H9 (cell line): ENCODE data around the gene TMCC1. TPM values are rescaled to one million over a fixed set of nuclear protein-coding genes. Genes with fewer than 3 reads are reported as not detected.

ENCODE experiments used
- DNase-seq: peaks from one replicate; pipeline ENCODE4 v3.0.0-alpha.2; 2017
- H2AFZ ChIP-seq: one replicate; pipeline ENCODE4 v1.6.1; 2013; ENCODE audit warnings: mild to moderate bottlenecking, low read length, control low read depth, moderate library complexity
- H2AK5ac ChIP-seq: 2 replicates; pipeline ENCODE4 v1.6.1; 2013; ENCODE audit warnings: low read length, control low read depth, mixed read lengths; ENCODE audit not compliant: insufficient read length
- H2BK120ac ChIP-seq: one replicate; pipeline ENCODE4 v1.6.1; 2013; ENCODE audit warnings: low read depth, mild to moderate bottlenecking, low read length, control low read depth, inconsistent platforms; ENCODE audit not compliant: poor library complexity, severe bottlenecking
- H2BK12ac ChIP-seq: 2 replicates; pipeline ENCODE4 v1.6.1; 2013; ENCODE audit warnings: low read length, control low read depth, mixed read lengths, low read depth; ENCODE audit not compliant: insufficient read length
- H2BK15ac ChIP-seq: 2 replicates; pipeline ENCODE4 v1.6.1; 2013; ENCODE audit warnings: low read depth, low read length, control low read depth
- H2BK20ac ChIP-seq: one replicate; pipeline ENCODE4 v1.6.1; 2013; ENCODE audit warnings: low read depth, mild to moderate bottlenecking, low read length, control low read depth, inconsistent platforms; ENCODE audit not compliant: poor library complexity, severe bottlenecking
- H2BK5ac ChIP-seq: 2 replicates; pipeline ENCODE4 v1.6.1; 2013; ENCODE audit warnings: low read length, control low read depth, mixed read lengths; ENCODE audit not compliant: insufficient read length
- H3K14ac ChIP-seq: 2 replicates; pipeline ENCODE4 v1.6.1; 2013; ENCODE audit warnings: low read length, control low read depth; ENCODE audit not compliant: insufficient read depth
- H3K18ac ChIP-seq: 2 replicates; pipeline ENCODE4 v1.6.1; 2013; ENCODE audit warnings: low read depth, mild to moderate bottlenecking, mixed read lengths, low read length, control low read depth; ENCODE audit not compliant: insufficient read length
- H3K23ac ChIP-seq: 2 replicates; pipeline ENCODE4 v1.6.1; 2013; ENCODE audit warnings: low read length, control low read depth, mixed read lengths, low read depth; ENCODE audit not compliant: insufficient read length
- H3K23me2 ChIP-seq: 2 replicates; pipeline ENCODE4 v1.6.1; 2013; ENCODE audit warnings: low read depth, mild to moderate bottlenecking, mixed read lengths, low read length, control low read depth; ENCODE audit not compliant: insufficient read length, poor library complexity, severe bottlenecking
- H3K27ac ChIP-seq: 2 replicates; pipeline ENCODE4 v1.5.1; 2013; ENCODE audit warnings: low read length, control low read depth, mixed read lengths, low read depth; ENCODE audit not compliant: insufficient read length
- H3K27me3 ChIP-seq: 2 replicates; pipeline ENCODE4 v1.6.1; 2013; ENCODE audit warnings: low read length, control low read depth, inconsistent platforms; ENCODE audit not compliant: insufficient read depth
- H3K4ac ChIP-seq: 2 replicates; pipeline ENCODE4 v1.6.1; 2013; ENCODE audit warnings: low read depth, mild to moderate bottlenecking, control low read depth, inconsistent platforms, low read length, moderate library complexity
- H3K4me1 ChIP-seq: 2 replicates; pipeline ENCODE4 v1.6.1; 2013; ENCODE audit warnings: low read length, control low read depth, inconsistent platforms; ENCODE audit not compliant: insufficient read depth
- H3K4me2 ChIP-seq: 2 replicates; pipeline ENCODE4 v1.6.1; 2013; ENCODE audit warnings: low read length, control low read depth, mixed read lengths; ENCODE audit not compliant: insufficient read length, insufficient read depth
- H3K56ac ChIP-seq: 2 replicates; pipeline ENCODE4 v1.6.1; 2013; ENCODE audit warnings: low read depth, mild to moderate bottlenecking, mixed read lengths, low read length, control low read depth; ENCODE audit not compliant: insufficient read length
- H3K79me1 ChIP-seq: 2 replicates; pipeline ENCODE4 v1.6.1; 2013; ENCODE audit warnings: low read depth, mild to moderate bottlenecking, moderate library complexity, low read length, control low read depth, inconsistent platforms; ENCODE audit not compliant: insufficient read depth, poor library complexity, severe bottlenecking
- H3K79me2 ChIP-seq: 2 replicates; pipeline ENCODE4 v1.6.1; 2013; ENCODE audit warnings: low read length, control low read depth, inconsistent platforms; ENCODE audit not compliant: insufficient read depth
- H3K9ac ChIP-seq: 2 replicates; pipeline ENCODE4 v1.6.1; 2013; ENCODE audit warnings: low read length, control low read depth, mixed read lengths; ENCODE audit not compliant: insufficient read length; ENCODE audit errors: extremely low read depth
- H3K9me3 ChIP-seq: one replicate; pipeline ENCODE4 v1.6.1; 2013; ENCODE audit warnings: low read depth, low read length, inconsistent platforms; ENCODE audit not compliant: control insufficient read depth
- H3T11ph ChIP-seq: one replicate; pipeline ENCODE4 v1.6.1; 2013; ENCODE audit warnings: mild to moderate bottlenecking, low read length, control low read depth, inconsistent platforms
- H4K20me1 ChIP-seq: one replicate; pipeline ENCODE4 v1.6.1; 2013; ENCODE audit not compliant: control insufficient read depth, insufficient read length, insufficient read depth
- H4K5ac ChIP-seq: 2 replicates; pipeline ENCODE4 v1.6.1; 2013; ENCODE audit warnings: low read depth, mild to moderate bottlenecking, mixed read lengths, low read length, control low read depth; ENCODE audit not compliant: insufficient read length
- H4K8ac ChIP-seq: replicated peaks from 2 replicates; pipeline ENCODE4 v1.6.1; 2013; ENCODE audit warnings: low read length, control low read depth, mixed read lengths, low read depth; ENCODE audit not compliant: insufficient read length
- H4K91ac ChIP-seq: 2 replicates; pipeline ENCODE4 v1.6.1; 2013; ENCODE audit warnings: low read depth, mild to moderate bottlenecking, moderate library complexity, mixed read lengths, low read length, control low read depth; ENCODE audit not compliant: insufficient read length
- H3K27ac Mint-ChIP-seq, 3 experiments: 2 replicates in 2 of 3; 3 replicates in 1 of 3; pipeline ENCODE4 v1.8.0; 2020 to 2021; ENCODE audit warnings: mixed read lengths in 3 of 3, mild to moderate bottlenecking in 1 of 3, moderate library complexity in 1 of 3
- H3K27me3 Mint-ChIP-seq: 2 replicates; pipeline ENCODE4 v1.8.0; 2021; ENCODE audit warnings: low read depth, mild to moderate bottlenecking, moderate library complexity, mixed read lengths
- H3K36me3 Mint-ChIP-seq, 3 experiments: 2 replicates in 2 of 3; 3 replicates in 1 of 3; pipeline ENCODE4 v1.8.0; 2020 to 2021; ENCODE audit warnings: low read depth in 3 of 3, mixed read lengths in 3 of 3; ENCODE audit not compliant: insufficient read depth in 1 of 3
- H3K4me1 Mint-ChIP-seq, 2 experiments: 2 replicates each; pipeline ENCODE4 v1.8.0; 2020; ENCODE audit warnings: mixed read lengths in 2 of 2
- H3K4me3 Mint-ChIP-seq, 2 experiments: 2 replicates in 1 of 2; 3 replicates in 1 of 2; pipeline ENCODE4 v1.8.0; 2020 to 2021; ENCODE audit warnings: mild to moderate bottlenecking in 2 of 2, mixed read lengths in 2 of 2, moderate library complexity in 1 of 2
- H3K9me3 Mint-ChIP-seq, 2 experiments: 2 replicates in 1 of 2; 3 replicates in 1 of 2; pipeline ENCODE4 v1.8.0; 2020; ENCODE audit warnings: mild to moderate bottlenecking in 2 of 2, mixed read lengths in 2 of 2, moderate library complexity in 1 of 2
- WGBS: extraction: QIAGEN DNeasy Blood & Tissue Kit; methylation state at CpG from one replicate; pipeline ENCODE4 v1.1.7; 2013; ENCODE audit warnings: missing lambda C conversion rate, low lambda C conversion rate, mixed read lengths; ENCODE audit not compliant: insufficient read length; ENCODE audit errors: extremely low coverage; 5-methylcytosine and 5-hydroxymethylcytosine counted together
- total RNA-seq: library from RNA; stranded (reverse); gene quantifications from 2 replicates; pipeline ENCODE4 v1.2.1, GENCODE V29; 2021
- TF ChIP-seq, protein P1 (sequence below): fragments of 200-600 bp; sonication (generic); conservative IDR thresholded peaks from 3 replicates; pipeline ENCODE4 v1.8.0; 2021; ENCODE audit warnings: antibody characterized with exemption, mild to moderate bottlenecking

TMCC1 gene
- total RNA-seq, 1 experiment from 2014 or later = 24.4 TPM

- no peak overlapping the region for H4K91ac ChIP-seq
- no peaks in the 10 kb centered on the region for H3K79me1 ChIP-seq
- TF ChIP-seq, protein P1, sequence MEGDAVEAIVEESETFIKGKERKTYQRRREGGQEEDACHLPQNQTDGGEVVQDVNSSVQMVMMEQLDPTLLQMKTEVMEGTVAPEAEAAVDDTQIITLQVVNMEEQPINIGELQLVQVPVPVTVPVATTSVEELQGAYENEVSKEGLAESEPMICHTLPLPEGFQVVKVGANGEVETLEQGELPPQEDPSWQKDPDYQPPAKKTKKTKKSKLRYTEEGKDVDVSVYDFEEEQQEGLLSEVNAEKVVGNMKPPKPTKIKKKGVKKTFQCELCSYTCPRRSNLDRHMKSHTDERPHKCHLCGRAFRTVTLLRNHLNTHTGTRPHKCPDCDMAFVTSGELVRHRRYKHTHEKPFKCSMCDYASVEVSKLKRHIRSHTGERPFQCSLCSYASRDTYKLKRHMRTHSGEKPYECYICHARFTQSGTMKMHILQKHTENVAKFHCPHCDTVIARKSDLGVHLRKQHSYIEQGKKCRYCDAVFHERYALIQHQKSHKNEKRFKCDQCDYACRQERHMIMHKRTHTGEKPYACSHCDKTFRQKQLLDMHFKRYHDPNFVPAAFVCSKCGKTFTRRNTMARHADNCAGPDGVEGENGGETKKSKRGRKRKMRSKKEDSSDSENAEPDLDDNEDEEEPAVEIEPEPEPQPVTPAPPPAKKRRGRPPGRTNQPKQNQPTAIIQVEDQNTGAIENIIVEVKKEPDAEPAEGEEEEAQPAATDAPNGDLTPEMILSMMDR = no peak
Measured at GRCh38 chr3:129919357-129919756, 25.8 kb upstream of the TMCC1 start.

More at GRCh38 chr3:129919357-129919756, 25.8 kb upstream of the TMCC1 start:
- Histone ChIP-seq H3K56ac (no peak overlapping the region), H3K4me1 (no peaks in the 10 kb centered on the region), H3K27me3 (no peaks in the 10 kb centered on the region), H3T11ph (no peak overlapping the region), H2BK15ac (no peak overlapping the region), H2BK120ac (no peak overlapping the region), H3K23ac (no peak overlapping the region), H2AFZ (no peak overlapping the region), H2BK5ac (no peak overlapping the region), H3K4ac (no peak overlapping the region), H4K8ac (no peak overlapping the region), H2AK5ac (no peak overlapping the region), H3K79me2 (no peaks in the 10 kb centered on the region), H2BK12ac (no peak overlapping the region), H3K18ac (no peak overlapping the region), H3K9me3 (peaks cover 14% of the 10 kb centered on the region), H2BK20ac (no peak overlapping the region), H4K5ac (no peak overlapping the region), H4K20me1 (no peaks in the 10 kb centered on the region), H3K14ac (no peak overlapping the region), H3K4me2 (no peak overlapping the region), H3K23me2 (no peaks in the 10 kb centered on the region), H3K27ac (no peak overlapping the region), H3K9ac (no peak overlapping the region)
- peaks cover 14 to 31% (median 19%) of the 10 kb centered on the region in 3 experiments for H3K36me3 Mint-ChIP-seq
- no peak for DNase-seq
- H3K4me1 Mint-ChIP-seq = no peaks in the 10 kb centered on the region
- H3K9me3 Mint-ChIP-seq = peaks cover 40 to 45% of the 10 kb centered on the region in 2 experiments
- H3K27me3 Mint-ChIP-seq = peaks cover 6% of the 10 kb centered on the region
- H3K27ac Mint-ChIP-seq = no peak overlapping the region
- no peak overlapping the region for H3K4me3 Mint-ChIP-seq
- WGBS = no CpG with 5 or more reads among the region's 3 CpGs
